Caco-2 (cell line): ENCODE data around the gene PER2. TPM values are rescaled to one million over a fixed set of nuclear protein-coding genes. Genes with fewer than 3 reads are reported as not detected.

Source experiments
- BruUV-seq: library from RNA; stranded (reverse); fragments of 400-500 nt; replicated peaks from 2 replicates; lab custom pipeline; 2021; lab: Mats Ljungman, UMichigan
- CTCF ChIA-PET: fragments of 300-600 bp; sonication (Branson Sonifier 250); formaldehyde crosslinking; loops from one replicate; lab custom pipeline; 2022; ENCODE audit warnings: antibody characterized with exemption; lab: Charles Lee
- POLR2A ChIA-PET: fragments of 300-600 bp; sonication (Branson Sonifier 250); formaldehyde crosslinking; loops from one replicate; lab custom pipeline; 2022; ENCODE audit warnings: antibody characterized with exemption; lab: Charles Lee
- DNase-seq, 2 experiments: peaks; one replicate each; pipeline versions ENCODE4 v3.0.0 to v3.0.0-alpha.2; 2020 to 2022
- H3K27me3 ChIP-seq: replicated peaks from 2 replicates; pipeline ENCODE4 v1.6.0; 2011; ENCODE audit warnings: low read length; ENCODE audit not compliant: control insufficient read depth, insufficient read depth
- H3K36me3 ChIP-seq: 2 replicates; pipeline ENCODE4 v1.5.1; 2011; ENCODE audit warnings: low read length; ENCODE audit not compliant: control insufficient read depth, insufficient read depth
- H3K4me1 ChIP-seq: fragments of 250-450 bp; sonication (Bioruptor Pico); 2 replicates; pipeline ENCODE4 v1.5.1; 2020; ENCODE audit warnings: mild to moderate bottlenecking
- H3K4me3 ChIP-seq: 2 replicates; pipeline ENCODE4 v1.5.1; 2011; ENCODE audit warnings: low read depth, mild to moderate bottlenecking, control low read depth, low read length
- H3K9me3 ChIP-seq: fragments of 250-450 bp; sonication (Bioruptor Pico); 2 replicates; pipeline ENCODE4 v1.5.1; 2020; ENCODE audit warnings: mild to moderate bottlenecking, moderate library complexity
- H3K27ac Mint-ChIP-seq: one replicate; pipeline ENCODE4 v1.8.0; 2022; ENCODE audit warnings: mixed read lengths; ENCODE audit not compliant: unreplicated experiment
- H3K27me3 Mint-ChIP-seq: one replicate; pipeline ENCODE4 v1.8.0; 2022; ENCODE audit warnings: mixed read lengths; ENCODE audit not compliant: insufficient read depth, unreplicated experiment
- H3K36me3 Mint-ChIP-seq: one replicate; pipeline ENCODE4 v1.8.0; 2022; ENCODE audit warnings: mild to moderate bottlenecking, mixed read lengths; ENCODE audit not compliant: insufficient read depth, unreplicated experiment
- H3K4me1 Mint-ChIP-seq: one replicate; pipeline ENCODE4 v1.8.0; 2022; ENCODE audit warnings: low read depth, mixed read lengths; ENCODE audit not compliant: unreplicated experiment
- H3K4me3 Mint-ChIP-seq: one replicate; pipeline ENCODE4 v1.8.0; 2022; ENCODE audit warnings: mild to moderate bottlenecking, moderate library complexity, mixed read lengths; ENCODE audit not compliant: unreplicated experiment
- H3K9me3 Mint-ChIP-seq: one replicate; pipeline ENCODE4 v1.8.0; 2022; ENCODE audit warnings: mixed read lengths; ENCODE audit not compliant: unreplicated experiment
- intact Hi-C: fragments of 100-400 bp; cut with micrococcal nuclease; formaldehyde crosslinking; loops from one replicate; pipeline ENCODE4 v1.10.0; 2022; ENCODE audit not compliant: unreplicated experiment
- total RNA-seq: library from RNA; stranded (reverse); gene quantifications from 2 replicates; pipeline ENCODE4 v1.2.3, GENCODE V29; 2022
- TF ChIP-seq, protein P1 (sequence below), 2 experiments: fragments of 200-600 bp in 1 of 2; IDR thresholded peaks; 1 replicate in 1 of 2; 2 replicates in 1 of 2; pipeline versions ENCODE4 v1.5.1 to v1.8.0; 2011 to 2022; ENCODE audit warnings: antibody characterized with exemption in 1 of 2, control low read depth in 1 of 2, inconsistent platforms in 1 of 2, low read depth in 1 of 2, low read length in 1 of 2, mild to moderate bottlenecking in 1 of 2, moderate library complexity in 1 of 2; ENCODE audit not compliant: insufficient read depth in 1 of 2, severe bottlenecking in 1 of 2, unreplicated experiment in 1 of 2

PER2 gene
- total RNA-seq, 1 experiment from 2014 or later, result 12.2 TPM

DNA sequence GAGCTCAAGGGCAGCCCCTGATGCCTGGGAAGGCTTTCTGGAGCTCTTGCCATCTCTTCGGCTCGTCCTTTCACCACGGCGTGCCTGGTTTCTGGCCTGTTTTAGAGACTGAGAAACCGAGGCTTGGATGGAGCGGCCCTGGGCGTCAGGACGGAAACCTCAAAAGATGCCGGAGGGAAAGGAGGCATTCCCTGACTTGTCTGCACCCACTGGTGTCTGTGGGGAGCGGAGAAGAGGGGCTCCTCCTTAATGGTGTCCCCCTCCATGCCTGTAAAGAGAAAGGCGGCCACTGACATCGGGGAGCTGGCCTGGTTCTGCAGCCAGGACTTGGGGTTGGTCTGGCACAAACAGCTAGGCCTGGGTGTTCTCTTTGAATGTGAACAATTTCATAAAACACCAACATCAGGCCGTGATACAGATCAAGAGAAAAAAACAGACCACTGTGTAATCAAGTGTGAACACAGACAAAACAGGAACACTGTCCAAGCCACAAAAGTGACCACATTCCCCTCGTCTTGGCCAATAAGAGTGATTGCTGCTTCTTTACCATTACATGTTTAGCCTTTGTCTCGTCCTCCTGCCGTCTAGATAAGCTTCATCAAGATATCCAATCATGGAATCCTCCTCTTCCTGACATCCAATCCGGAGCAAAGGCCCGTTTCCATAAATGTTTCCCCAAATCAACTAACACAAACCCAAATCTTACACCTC lies 84.3 kb downstream of the PER2 start:
- peak overlapping the region; percentile 70 for H3K4me3 Mint-ChIP-seq
- Histone ChIP-seq H3K27me3 (no peaks in the 10 kb centered on the region), H3K4me1 (peaks cover 4% of the 10 kb centered on the region; the same call in 1 of the 2 replicates), H3K4me3 (peak overlapping the region; percentile 46), H3K36me3 (no peaks in the 10 kb centered on the region), H3K9me3 (no peaks in the 10 kb centered on the region)
- intact Hi-C loops, result loop anchor here (1.0 kb wide), 1 partner anchor 30 kb away; no protein-coding TSS in a partner anchor
- ChIA-PET CTCF (no interaction called here), POLR2A (no interaction called here)
- H3K9me3 Mint-ChIP-seq, result no peaks in the 10 kb centered on the region
- H3K27ac Mint-ChIP-seq, result peak overlapping the region; percentile 55
- H3K36me3 Mint-ChIP-seq, result no peaks in the 10 kb centered on the region
- no peak for DNase-seq
- TF ChIP-seq, protein P1, sequence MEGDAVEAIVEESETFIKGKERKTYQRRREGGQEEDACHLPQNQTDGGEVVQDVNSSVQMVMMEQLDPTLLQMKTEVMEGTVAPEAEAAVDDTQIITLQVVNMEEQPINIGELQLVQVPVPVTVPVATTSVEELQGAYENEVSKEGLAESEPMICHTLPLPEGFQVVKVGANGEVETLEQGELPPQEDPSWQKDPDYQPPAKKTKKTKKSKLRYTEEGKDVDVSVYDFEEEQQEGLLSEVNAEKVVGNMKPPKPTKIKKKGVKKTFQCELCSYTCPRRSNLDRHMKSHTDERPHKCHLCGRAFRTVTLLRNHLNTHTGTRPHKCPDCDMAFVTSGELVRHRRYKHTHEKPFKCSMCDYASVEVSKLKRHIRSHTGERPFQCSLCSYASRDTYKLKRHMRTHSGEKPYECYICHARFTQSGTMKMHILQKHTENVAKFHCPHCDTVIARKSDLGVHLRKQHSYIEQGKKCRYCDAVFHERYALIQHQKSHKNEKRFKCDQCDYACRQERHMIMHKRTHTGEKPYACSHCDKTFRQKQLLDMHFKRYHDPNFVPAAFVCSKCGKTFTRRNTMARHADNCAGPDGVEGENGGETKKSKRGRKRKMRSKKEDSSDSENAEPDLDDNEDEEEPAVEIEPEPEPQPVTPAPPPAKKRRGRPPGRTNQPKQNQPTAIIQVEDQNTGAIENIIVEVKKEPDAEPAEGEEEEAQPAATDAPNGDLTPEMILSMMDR (IDR thresholded peaks at IDR 0.05; ENCODE audit: insufficient read depth in 1 of 2, low read depth in 1 of 2, low read length in 1 of 2, severe bottlenecking in 1 of 2, unreplicated experiment in 1 of 2), result no peak
- no peaks in the 10 kb centered on the region for H3K4me1 Mint-ChIP-seq
- no peaks in the 10 kb centered on the region for H3K27me3 Mint-ChIP-seq
- TSS peak; percentile 92 for BruUV-seq

- Mint-ChIP-seq H3K4me3 (peak within 1 kb of the TSS; percentile 74), H3K9me3 (no peaks in the 10 kb centered on the region), H3K27ac (peak within 1 kb of the TSS; percentile 55), H3K27me3 (no peaks in the 10 kb centered on the region), H3K36me3 (no peaks in the 10 kb centered on the region), H3K4me1 (no peaks in the 10 kb centered on the region)
- TF ChIP-seq, protein P1 (IDR thresholded peaks at IDR 0.05; ENCODE audit: insufficient read depth in 1 of 2, low read depth in 1 of 2, low read length in 1 of 2, severe bottlenecking in 1 of 2, unreplicated experiment in 1 of 2), result no peak
- DNase-seq, result peak; percentile 80 to 87
- Histone ChIP-seq H3K4me1 (peaks cover 4% of the 10 kb centered on the region; the same call in 1 of the 2 replicates), H3K9me3 (no peaks in the 10 kb centered on the region), H3K27me3 (no peaks in the 10 kb centered on the region), H3K4me3 (peak within 1 kb of the TSS; percentile 64), H3K36me3 (no peaks in the 10 kb centered on the region)
- no TSS peak for BruUV-seq
- ChIA-PET POLR2A (interaction anchor here (0.6 kb wide), 1 partner anchor 36 kb away, joined by 8 read pairs; no protein-coding TSS in a partner anchor), CTCF (interaction anchor here (0.9 kb wide), 1 partner anchor 60 kb away, joined by 3 read pairs; no protein-coding TSS in a partner anchor)
- intact Hi-C loops, result loop anchor here (1.0 kb wide), 1 partner anchor 31 kb away; no protein-coding TSS in a partner anchor
Observed at GRCh38 chr2:238203094-238203972, 85.1 kb downstream of the PER2 start, which contains the start of gene ILKAP. TSS of gene ILKAP (minus strand) at chr2:238203695. CDS start at chr2:238203553, 142 bp downstream.
